Heart left ventricle (tissue), 16 donors: ENCODE measurements around the gene SLC8A3. TPM values are rescaled to one million over a fixed set of nuclear protein-coding genes. Genes with fewer than 3 reads are reported as not detected.

Source experiments
- ATAC-seq, 4 donors: fragments of 200-7000 bp; cut with Tn5 transposase; one replicate each; pipeline ENCODE4 v1.9.1; 2020 to 2022; ENCODE audit warnings: moderate library complexity in 4 of 4, mild to moderate bottlenecking in 3 of 4, moderate number of reproducible peaks in 1 of 4
- DNase-seq, 5 donors: peaks; one replicate each; pipeline ENCODE4 v3.0.0-alpha.2; 2020
- H3K27ac ChIP-seq, 12 donors: fragments of 200-600 bp; sonication (generic) in 4 of 12; one replicate each; pipeline versions ENCODE4 v1.5.0 to v1.8.0; 2016 to 2022; ENCODE audit warnings: mild to moderate bottlenecking in 2 of 12
- H3K27me3 ChIP-seq, 9 donors: fragments of 200-600 bp; sonication (generic) in 2 of 9; one replicate each; pipeline versions ENCODE4 v1.5.1 to v1.8.0; 2016 to 2022; ENCODE audit warnings: mild to moderate bottlenecking in 3 of 9
- H3K36me3 ChIP-seq, 9 donors: fragments of 200-600 bp; sonication (generic) in 2 of 9; one replicate each; pipeline versions ENCODE4 v1.5.0 to v1.8.0; 2018 to 2022; ENCODE audit warnings: mild to moderate bottlenecking in 2 of 9
- H3K4me1 ChIP-seq, 12 donors: fragments of 200-600 bp; sonication (generic) in 4 of 12; one replicate each; pipeline versions ENCODE4 v1.5.0 to v1.8.0; 2016 to 2022; ENCODE audit warnings: mild to moderate bottlenecking in 3 of 12
- H3K4me3 ChIP-seq, 12 donors: fragments of 200-600 bp; sonication (generic) in 4 of 12; one replicate each; pipeline versions ENCODE4 v1.5.0 to v1.8.0; 2017 to 2022; ENCODE audit warnings: mild to moderate bottlenecking in 9 of 12, moderate library complexity in 4 of 12
- H3K9me3 ChIP-seq, 12 donors: fragments of 200-600 bp; sonication (generic) in 4 of 12; one replicate each; pipeline versions ENCODE4 v1.5.0 to v1.8.0; 2016 to 2022; ENCODE audit warnings: mild to moderate bottlenecking in 1 of 12
- CTCF ChIP-seq, 12 donors: fragments of 200-600 bp; sonication (generic) in 4 of 12; IDR thresholded peaks; one replicate each; pipeline versions ENCODE4 v1.5.0 to v1.8.0; 2018 to 2022; ENCODE audit warnings: antibody characterized with exemption in 12 of 12, mild to moderate bottlenecking in 5 of 12
- POLR2A ChIP-seq, 2 donors: fragments of 450-650 bp; IDR thresholded peaks; one replicate each; pipeline ENCODE4 v1.6.1; 2017; ENCODE audit warnings: antibody characterized with exemption in 2 of 2, mild to moderate bottlenecking in 2 of 2, moderate library complexity in 2 of 2
- WGBS, 4 donors: extraction: QIAGEN DNeasy Blood & Tissue Kit in 2 of 4; methylation state at CpG; one replicate each; pipeline versions ENCODE4 v1.1.5 to v1.1.7; 2013 to 2018; 5-methylcytosine and 5-hydroxymethylcytosine counted together
- intact Hi-C, 10 donors: fragments of 100-400 bp; cut with DNase I; formaldehyde crosslinking; loops; one replicate each; pipeline versions ENCODE4 v1.11.1 to v1.14.2; 2022
- polyA plus RNA-seq, 2 donors: library from polyadenylated mRNA; stranded (reverse); fragments of 200-250 nt; gene quantifications; one replicate each; pipeline ENCODE4 v1.2.3, GENCODE V29; 2013
- total RNA-seq, 9 donors: library from RNA; depleted of rRNA in 2 of 9; stranded (reverse); fragments of >200 nt in 2 of 9; fragmentation: NEBNext Ultra II Directional in 3 of 9; extraction: Animal tissue kit (Norgen Biotek cat#: 25700) in 3 of 9; gene quantifications; one replicate each; pipeline versions ENCODE4 v1.1.0 to v1.2.4, GENCODE V29; 2016 to 2023
- donor health status: ischemic (EF 13 %, LVEDD 7.1; RV severe dilation, severe dysfunction).
- donor health status: healthy with polysubstance abuse.
- donor health status: DM: no; HTN: yes; CAD: no.
- donor health status: DM: no; HTN: no; CAD: no.
- donor health status: ischemic (EF 25% LVEDD 6.9; RV normal size, moderate dysfunction).
- donor health status: ischemic (EF 25% LVEDD 5.7; RV mildly dilated, moderate dysfunction).
- donor health status: healthy.
- donor health status: DM: yes; HTN: yes; CAD: no.
- donor health status: ischemic (EF 35%, LVEDD 5.7; RV mildly dilated, moderate dysfunction).
- donor health status: nonischemic (EF 11% LVEDD 7.7; RV severe dilation, severe dysfunction).
- donor health status: DM: yes; HTN: yes; CAD: no.
- donor health status: PGD.
- donor health status: ischemic (EF 29% LVEDD 5.4; RV normal size, mild dysfunction).
- donor health status: nonischemic (EF 23%, LVEDD 6.1; RV moderate dilation, normal function).

SLC8A3 gene
- total and polyA plus RNA-seq, 11 donors: 0.03 to 0.23 (median 0.11) TPM; not detected in 6

DNA sequence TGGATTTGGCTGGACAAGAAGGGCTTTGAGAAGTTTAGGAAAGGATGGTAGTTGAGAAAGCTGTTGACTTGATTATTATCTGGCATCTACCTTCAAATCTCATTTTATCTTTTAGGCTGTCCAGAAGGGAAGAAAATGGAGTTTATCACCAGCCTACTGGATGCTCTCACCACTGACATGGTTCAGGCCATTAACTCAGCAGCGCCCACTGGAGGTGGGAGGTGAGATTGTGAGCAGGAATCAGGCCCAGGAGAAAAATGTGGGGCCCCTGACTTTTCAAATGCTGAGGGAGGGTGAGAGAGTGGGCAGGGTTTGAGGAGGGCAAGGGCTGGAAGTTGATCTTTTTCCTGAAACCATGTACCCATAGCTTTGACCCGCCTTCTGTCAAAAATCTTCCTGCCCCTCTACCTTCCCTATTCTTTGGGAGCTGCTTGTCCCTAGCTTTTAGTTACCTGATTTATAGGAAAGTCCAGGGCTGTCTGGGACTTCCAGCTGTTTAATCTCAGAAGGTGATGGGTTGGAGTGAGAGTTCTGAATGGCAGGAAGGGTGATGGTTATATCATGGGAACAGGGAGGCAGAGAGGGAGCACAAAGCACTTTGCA is 175.4 kb downstream of the SLC8A3 start:
- H3K4me1 ChIP-seq: peaks cover 0 to 6% (median 0%) of the 10 kb centered on the region in 12 donors

DNA sequence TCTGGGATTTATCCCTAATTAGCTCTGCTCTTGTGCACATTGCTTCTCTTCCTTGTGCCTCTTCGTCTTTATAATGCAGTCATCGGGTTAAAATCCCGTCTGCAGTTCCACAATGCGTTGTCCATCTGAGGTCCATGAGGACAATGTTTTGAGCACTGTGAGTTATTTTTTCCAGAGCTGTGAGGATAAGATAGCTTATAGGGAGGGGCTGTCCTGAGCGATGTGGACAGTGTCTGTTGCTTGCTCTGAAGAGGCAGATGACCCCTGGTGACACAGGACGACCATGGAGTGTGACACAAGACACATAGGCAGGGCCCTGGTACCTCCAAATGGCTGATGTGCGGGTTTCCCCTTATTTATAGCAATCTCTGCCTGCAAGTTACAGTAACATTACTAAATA is 177.0 kb downstream of the SLC8A3 start:
- WGBS, 4 donors: 61 to 69% (median 63%) methylated on average over 7 of the region's 7 CpGs
- H3K27me3 ChIP-seq: peaks cover 0 to 16% (median 0%) of the 10 kb centered on the region in 9 donors
- H3K4me1 ChIP-seq: no peaks in the 10 kb centered on the region
- DNase-seq (no peak), ATAC-seq (no peak)
- H3K4me3 ChIP-seq: no peak overlapping the region
- no peak overlapping the region for H3K27ac ChIP-seq
- intact Hi-C loops: no loop called here
- no peaks in the 10 kb centered on the region for H3K36me3 ChIP-seq
- H3K9me3 ChIP-seq: no peaks in the 10 kb centered on the region
- TF ChIP-seq POLR2A (IDR thresholded peaks at IDR 0.05): no peak
- no peak for TF ChIP-seq CTCF (IDR thresholded peaks at IDR 0.05)

More for the DNA sequence above, 175.4 kb downstream of the SLC8A3 start:
- no peak for TF ChIP-seq POLR2A (IDR thresholded peaks at IDR 0.05)
- peak in 8 of 12 donors; percentile 13 to 45 (median 38) for TF ChIP-seq CTCF (IDR thresholded peaks at IDR 0.05)
- H3K27me3 ChIP-seq: peaks cover 0 to 16% (median 0%) of the 10 kb centered on the region in 9 donors
- no peak overlapping the region for H3K27ac ChIP-seq
- intact Hi-C loops: no loop called here
- no peak overlapping the region for H3K4me3 ChIP-seq
- H3K36me3 ChIP-seq: no peaks in the 10 kb centered on the region
- no peak for DNase-seq
- ATAC-seq: no peak
- no peaks in the 10 kb centered on the region for H3K9me3 ChIP-seq
- 55 to 62% (median 56%) methylated on average over 2 of the region's 2 CpGs for WGBS, 4 donors

DNA sequence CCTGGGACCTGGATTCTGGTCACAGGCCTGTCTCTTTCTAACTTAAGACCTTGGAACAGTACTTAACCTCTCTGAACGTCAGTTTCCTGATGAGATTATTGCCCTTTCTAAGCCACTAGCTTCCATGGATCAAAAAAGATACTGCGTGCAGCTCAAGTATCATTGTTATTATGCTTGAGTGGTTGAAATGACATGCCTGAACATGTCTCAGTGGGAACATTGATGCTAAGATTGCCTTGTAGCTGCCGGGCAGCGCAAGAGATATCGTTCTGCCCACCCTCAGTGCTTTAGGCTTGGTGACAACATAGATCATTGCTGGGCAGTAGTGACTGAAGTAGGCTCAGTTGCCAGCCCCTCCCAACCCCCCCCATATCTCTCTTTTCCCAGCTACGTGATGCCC is 177.7 kb downstream of the SLC8A3 start:
- Histone ChIP-seq H3K27me3 (peaks cover 0 to 16% (median 0%) of the 10 kb centered on the region in 9 donors), H3K4me1 (no peaks in the 10 kb centered on the region), H3K36me3 (no peaks in the 10 kb centered on the region), H3K4me3 (no peak overlapping the region), H3K9me3 (no peaks in the 10 kb centered on the region), H3K27ac (no peak overlapping the region)
- intact Hi-C loops: no loop called here
- DNase-seq (no peak), ATAC-seq (no peak)
- no peak for TF ChIP-seq CTCF (IDR thresholded peaks at IDR 0.05)
- no peak for TF ChIP-seq POLR2A (IDR thresholded peaks at IDR 0.05)
- 77 to 83% (median 81%) methylated on average over 6 of the region's 6 CpGs for WGBS, 4 donors

GRCh38 chr14:70009961-70010360 is 178.8 kb downstream of the SLC8A3 start:
- ATAC-seq: peak in 3 of 4 donors; percentile 40 to 65 (median 65)
- intact Hi-C loops: no loop called here
- Histone ChIP-seq H3K27ac (no peak overlapping the region), H3K4me3 (no peak overlapping the region), H3K27me3 (peaks cover 0 to 8% (median 0%) of the 10 kb centered on the region in 9 donors), H3K36me3 (no peaks in the 10 kb centered on the region), H3K9me3 (no peaks in the 10 kb centered on the region), H3K4me1 (no peaks in the 10 kb centered on the region)
- TF ChIP-seq CTCF (IDR thresholded peaks at IDR 0.05) (no peak), POLR2A (IDR thresholded peaks at IDR 0.05) (no peak)
- DNase-seq: peak in 1 of 5 donors; percentile 20
- 59 to 64% (median 61%) methylated on average over 6 to 8 of the region's 8 CpGs for WGBS, 4 donors
